Measurements from ENCODE around the gene MASP2. TPM values are rescaled to one million over a fixed set of nuclear protein-coding genes. Genes with fewer than 3 reads are reported as not detected.

MASP2 gene
- total RNA-seq, 1 donor from 2014 or later, result not detected

- peaks cover 3% of the 10 kb centered on the region for H3K36me3 ChIP-seq (ENCODE audit: control insufficient read depth, insufficient read depth, low read length)
- H3K4me3 ChIP-seq (ENCODE audit: low read depth, low read length), result no peak overlapping the region
- no peak for TF ChIP-seq CTCF (IDR thresholded peaks at IDR 0.05; ENCODE audit: insufficient read depth, low read length, poor library complexity, severe bottlenecking)
- H3K27me3 ChIP-seq (ENCODE audit: control insufficient read depth, insufficient read depth, low read length), result peaks cover 10% of the 10 kb centered on the region
- DNase-seq (ENCODE audit: low read depth), result no peak
Observed at GRCh38 chr1:11055676-11056075, 8.6 kb upstream of the MASP2 start.

GRCh38 chr1:11054666-11055065 is 7.6 kb upstream of the MASP2 start:
- no peak for DNase-seq (ENCODE audit: low read depth)
- Histone ChIP-seq H3K27me3 (ENCODE audit: control insufficient read depth, insufficient read depth, low read length) (peaks cover 10% of the 10 kb centered on the region), H3K4me3 (ENCODE audit: low read depth, low read length) (no peak overlapping the region), H3K36me3 (ENCODE audit: control insufficient read depth, insufficient read depth, low read length) (peaks cover 3% of the 10 kb centered on the region)
- TF ChIP-seq CTCF (IDR thresholded peaks at IDR 0.05; ENCODE audit: insufficient read depth, low read length, poor library complexity, severe bottlenecking), result no peak

- no peak overlapping the region for H3K4me3 ChIP-seq (ENCODE audit: low read depth, low read length)
- peaks cover 10% of the 10 kb centered on the region for H3K27me3 ChIP-seq (ENCODE audit: control insufficient read depth, insufficient read depth, low read length)
- DNase-seq (ENCODE audit: low read depth), result no peak
- peaks cover 3% of the 10 kb centered on the region for H3K36me3 ChIP-seq (ENCODE audit: control insufficient read depth, insufficient read depth, low read length)
- TF ChIP-seq CTCF (IDR thresholded peaks at IDR 0.05; ENCODE audit: insufficient read depth, low read length, poor library complexity, severe bottlenecking), result no peak
Observed at GRCh38 chr1:11054181-11054580, 7.1 kb upstream of the MASP2 start.

GRCh38 chr1:11053758-11054137 is 6.7 kb upstream of the MASP2 start:
- DNase-seq (ENCODE audit: low read depth), result no peak
- TF ChIP-seq CTCF (IDR thresholded peaks at IDR 0.05; ENCODE audit: insufficient read depth, low read length, poor library complexity, severe bottlenecking), result no peak
- H3K27me3 ChIP-seq (ENCODE audit: control insufficient read depth, insufficient read depth, low read length), result peaks cover 10% of the 10 kb centered on the region

GRCh38 chr1:11052839-11053757 is 6.1 kb upstream of the MASP2 start:
- no peak overlapping the region for H3K4me3 ChIP-seq (ENCODE audit: low read depth, low read length)
- peaks cover 10% of the 10 kb centered on the region for H3K27me3 ChIP-seq (ENCODE audit: control insufficient read depth, insufficient read depth, low read length)
- no peak for TF ChIP-seq CTCF (IDR thresholded peaks at IDR 0.05; ENCODE audit: insufficient read depth, low read length, poor library complexity, severe bottlenecking)
- peaks cover 3% of the 10 kb centered on the region for H3K36me3 ChIP-seq (ENCODE audit: control insufficient read depth, insufficient read depth, low read length)
- DNase-seq (ENCODE audit: low read depth), result no peak

More at GRCh38 chr1:11053758-11054137, 6.7 kb upstream of the MASP2 start:
- H3K36me3 ChIP-seq (ENCODE audit: control insufficient read depth, insufficient read depth, low read length), result peaks cover 3% of the 10 kb centered on the region
- H3K4me3 ChIP-seq (ENCODE audit: low read depth, low read length), result no peak overlapping the region
